ENCODE data around the gene SPTA1.

SPTA1 gene

GRCh38 chr1:158563853-158564252 is 122.7 kb downstream of the SPTA1 start:
- DNase-seq = no peak

Data from activated CD8-positive, alpha-beta memory T cell treated with anti-CD3 and anti-CD28 coated beads, Interleukin-2, amount 50 U/mL, for 48 hours (primary cell).